Coronary artery (tissue), 2 donors: ENCODE data around the gene COL2A1.

Experiments used
- DNase-seq: peaks from one replicate; pipeline ENCODE4 v3.0.0-alpha.2; 2017; ENCODE audit warnings: low spot score
- H3K27ac ChIP-seq, 2 donors: fragments of 200-600 bp; sonication (generic); one replicate each; pipeline ENCODE4 v1.5.1; 2016 to 2019
- H3K4me3 ChIP-seq: fragments of 200-600 bp; sonication (generic); 2 replicates; pipeline ENCODE4 v1.5.1; 2016; ENCODE audit warnings: mild to moderate bottlenecking, moderate library complexity
- CTCF ChIP-seq: fragments of 200-600 bp; sonication (generic); IDR thresholded peaks from one replicate; pipeline ENCODE4 v1.5.1; 2019; ENCODE audit warnings: antibody characterized with exemption

The COL2A1 gene

GRCh38 chr12:48031135-48031960, 27.1 kb upstream of the COL2A1 start:
- DNase-seq = no peak
- H3K4me3 ChIP-seq = no peak overlapping the region
- H3K27ac ChIP-seq = no peak overlapping the region
- TF ChIP-seq CTCF = no peak

- TF ChIP-seq CTCF = no peak
- Histone ChIP-seq H3K27ac (no peak overlapping the region), H3K4me3 (no peak overlapping the region)
- no peak for DNase-seq
Observed at GRCh38 chr12:48030173-48030650, 25.9 kb upstream of the COL2A1 start.

GRCh38 chr12:48029491-48030172, 25.4 kb upstream of the COL2A1 start:
- H3K27ac ChIP-seq = no peak overlapping the region
- no peak for TF ChIP-seq CTCF
- no peak overlapping the region for H3K4me3 ChIP-seq
- DNase-seq = no peak

- TF ChIP-seq CTCF = no peak
- Histone ChIP-seq H3K4me3 (no peak overlapping the region), H3K27ac (no peak overlapping the region)
- DNase-seq = no peak
Observed at GRCh38 chr12:48028541-48029431, 24.5 kb upstream of the COL2A1 start.

- no peak for DNase-seq
- no peak for TF ChIP-seq CTCF
- H3K4me3 ChIP-seq = no peak overlapping the region
- H3K27ac ChIP-seq = no peak overlapping the region
Observed at GRCh38 chr12:48027183-48028002, 23.1 kb upstream of the COL2A1 start.
